ENCODE data around the gene GASK1A.
A peak's percentile ranks its signal among the peaks of the same experiment; 100 is the strongest.

The GASK1A gene

DNA sequence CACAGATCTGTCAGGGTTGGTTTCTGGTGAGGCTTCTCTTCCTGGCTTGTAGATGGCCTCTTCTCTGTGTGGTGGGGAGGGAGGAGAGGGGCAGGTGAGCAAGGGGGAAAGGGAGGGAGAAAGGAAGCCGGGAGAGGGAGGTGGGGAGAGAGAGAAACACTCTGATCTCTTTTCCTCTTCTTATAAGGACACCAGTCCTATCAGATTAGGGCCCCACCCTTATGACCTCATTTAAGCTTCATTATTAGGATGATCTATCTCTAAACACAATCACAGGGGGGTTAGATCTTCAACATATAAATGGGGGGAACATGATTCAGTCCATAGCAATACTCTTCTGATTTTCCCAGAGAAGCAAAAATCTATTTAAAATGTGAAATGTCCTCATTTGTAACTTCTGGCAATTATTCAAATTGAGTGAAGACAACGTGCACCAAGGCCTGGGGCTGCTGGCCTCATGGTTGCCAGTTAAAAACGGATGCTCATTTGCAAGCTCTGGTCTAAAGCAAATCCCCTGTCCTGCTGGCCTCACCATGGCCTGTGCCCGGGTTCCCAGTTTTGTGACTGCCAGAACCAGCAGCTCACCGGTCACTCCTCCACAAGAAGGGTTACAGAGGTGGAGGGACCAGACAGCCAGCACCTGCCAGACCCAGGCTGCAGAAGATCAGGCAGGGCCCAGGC, 118.4 kb downstream of the GASK1A start:
- Histone ChIP-seq H3K23ac (ENCODE audit: low read length in 2 of 2) (no peak overlapping the region), H3K14ac (ENCODE audit: low read length in 2 of 2) (no peak overlapping the region), H3K79me1 (replicated peaks; ENCODE audit: low read length, poor library complexity, severe bottlenecking) (peaks cover 43% of the 10 kb centered on the region), H3K27me3 (ENCODE audit: control insufficient read depth in 1 of 2, insufficient read depth in 1 of 2, low read length in 2 of 2) (no peaks in the 10 kb centered on the region), H3K4me3 (ENCODE audit: insufficient read depth in 1 of 2, low read depth in 1 of 2, low read length in 2 of 2) (no peak overlapping the region), H2BK15ac (ENCODE audit: low read depth, poor library complexity, severe bottlenecking) (no peak overlapping the region), H4K91ac (ENCODE audit: low read length) (no peak overlapping the region), H3K4me2 (ENCODE audit: low read length, poor library complexity, severe bottlenecking) (no peak overlapping the region), H3K27ac (ENCODE audit: low read length, poor library complexity, severe bottlenecking) (no peak overlapping the region), H3K18ac (ENCODE audit: low read depth in 1 of 2, low read length in 2 of 2) (no peak overlapping the region), H2BK120ac (ENCODE audit: low read depth, low read length) (no peak overlapping the region), H3K4me1 (ENCODE audit: control insufficient read depth, insufficient read depth, low read depth, low read length) (no peaks in the 10 kb centered on the region), H2BK5ac (ENCODE audit: low read depth, low read length, poor library complexity, severe bottlenecking) (no peak overlapping the region), H2AK5ac (ENCODE audit: low read length, severe bottlenecking) (no peak overlapping the region), H3K4ac (ENCODE audit: low read depth in 1 of 2, low read length in 2 of 2) (no peak overlapping the region), H3K36me3 (ENCODE audit: control insufficient read depth in 1 of 2, insufficient read depth in 2 of 2, low read depth in 1 of 2, low read length in 2 of 2) (no peaks in the 10 kb centered on the region), H4K8ac (ENCODE audit: low read length) (no peak overlapping the region), H2AFZ (ENCODE audit: low read depth, low read length) (no peak overlapping the region), H3K9ac (ENCODE audit: low read length) (no peak overlapping the region), H2BK12ac (ENCODE audit: low read length in 2 of 2) (no peak overlapping the region), H3K9me3 (ENCODE audit: control insufficient read depth, low read length) (no peaks in the 10 kb centered on the region)
- WGBS = 78% methylated on average over 4 of the region's 5 CpGs
- no peak for DNase-seq

GRCh38 chr3:43098761-43099160, 119.7 kb downstream of the GASK1A start:
- no peak overlapping the region for H3K9ac ChIP-seq (ENCODE audit: low read length)
- H3K23ac ChIP-seq (ENCODE audit: low read length in 2 of 2) = no peak overlapping the region
- no peak overlapping the region for H3K4me3 ChIP-seq (ENCODE audit: insufficient read depth in 1 of 2, low read depth in 1 of 2, low read length in 2 of 2)
- no peak overlapping the region for H2BK15ac ChIP-seq (ENCODE audit: low read depth, poor library complexity, severe bottlenecking)
- no peak overlapping the region for H3K4ac ChIP-seq (ENCODE audit: low read depth in 1 of 2, low read length in 2 of 2)
- no peak overlapping the region for H4K8ac ChIP-seq (ENCODE audit: low read length)
- H3K27me3 ChIP-seq (ENCODE audit: control insufficient read depth in 1 of 2, insufficient read depth in 1 of 2, low read length in 2 of 2) = peaks cover 0 to 3% of the 10 kb centered on the region in 2 experiments
- H3K4me1 ChIP-seq (ENCODE audit: control insufficient read depth, insufficient read depth, low read depth, low read length) = no peaks in the 10 kb centered on the region
- H2BK120ac ChIP-seq (ENCODE audit: low read depth, low read length) = no peak overlapping the region
- no peak overlapping the region for H2BK12ac ChIP-seq (ENCODE audit: low read length in 2 of 2)
- peaks cover 51% of the 10 kb centered on the region for H3K79me1 ChIP-seq (replicated peaks; ENCODE audit: low read length, poor library complexity, severe bottlenecking)
- DNase-seq = no peak
- H3K4me2 ChIP-seq (ENCODE audit: low read length, poor library complexity, severe bottlenecking) = no peak overlapping the region
- no peak overlapping the region for H3K18ac ChIP-seq (ENCODE audit: low read depth in 1 of 2, low read length in 2 of 2)
- H3K14ac ChIP-seq (ENCODE audit: low read length in 2 of 2) = no peak overlapping the region
- no peak overlapping the region for H2AFZ ChIP-seq (ENCODE audit: low read depth, low read length)
- no peak overlapping the region for H2AK5ac ChIP-seq (ENCODE audit: low read length, severe bottlenecking)
- H3K36me3 ChIP-seq (ENCODE audit: control insufficient read depth in 1 of 2, insufficient read depth in 2 of 2, low read depth in 1 of 2, low read length in 2 of 2) = no peaks in the 10 kb centered on the region
- H3K9me3 ChIP-seq (ENCODE audit: control insufficient read depth, low read length) = no peaks in the 10 kb centered on the region
- 92% methylated on average over 8 of the region's 8 CpGs for WGBS
- H2BK5ac ChIP-seq (ENCODE audit: low read depth, low read length, poor library complexity, severe bottlenecking) = no peak overlapping the region
- H4K91ac ChIP-seq (ENCODE audit: low read length) = no peak overlapping the region
- H3K27ac ChIP-seq (ENCODE audit: low read length, poor library complexity, severe bottlenecking) = no peak overlapping the region

- Histone ChIP-seq H2AK5ac (ENCODE audit: low read length, severe bottlenecking) (no peak overlapping the region), H2AFZ (ENCODE audit: low read depth, low read length) (no peak overlapping the region), H3K4me1 (ENCODE audit: control insufficient read depth, insufficient read depth, low read depth, low read length) (peaks cover 8% of the 10 kb centered on the region), H3K9me3 (ENCODE audit: control insufficient read depth, low read length) (no peaks in the 10 kb centered on the region), H2BK120ac (ENCODE audit: low read depth, low read length) (no peak overlapping the region), H3K4ac (ENCODE audit: low read depth in 1 of 2, low read length in 2 of 2) (no peak overlapping the region), H3K18ac (ENCODE audit: low read depth in 1 of 2, low read length in 2 of 2) (no peak overlapping the region), H3K27me3 (ENCODE audit: control insufficient read depth in 1 of 2, insufficient read depth in 1 of 2, low read length in 2 of 2) (peaks cover 0 to 3% of the 10 kb centered on the region in 2 experiments), H4K8ac (ENCODE audit: low read length) (no peak overlapping the region), H2BK12ac (ENCODE audit: low read length in 2 of 2) (no peak overlapping the region), H2BK5ac (ENCODE audit: low read depth, low read length, poor library complexity, severe bottlenecking) (no peak overlapping the region), H3K14ac (ENCODE audit: low read length in 2 of 2) (peak overlapping the region in 1 of 2 experiments; percentile 18), H3K79me1 (replicated peaks; ENCODE audit: low read length, poor library complexity, severe bottlenecking) (peaks cover 32% of the 10 kb centered on the region), H3K27ac (ENCODE audit: low read length, poor library complexity, severe bottlenecking) (no peak overlapping the region), H3K36me3 (ENCODE audit: control insufficient read depth in 1 of 2, insufficient read depth in 2 of 2, low read depth in 1 of 2, low read length in 2 of 2) (no peaks in the 10 kb centered on the region), H3K4me2 (ENCODE audit: low read length, poor library complexity, severe bottlenecking) (no peak overlapping the region), H2BK15ac (ENCODE audit: low read depth, poor library complexity, severe bottlenecking) (no peak overlapping the region), H3K23ac (ENCODE audit: low read length in 2 of 2) (no peak overlapping the region), H3K9ac (ENCODE audit: low read length) (no peak overlapping the region), H4K91ac (ENCODE audit: low read length) (no peak overlapping the region), H3K4me3 (ENCODE audit: insufficient read depth in 1 of 2, low read depth in 1 of 2, low read length in 2 of 2) (no peak overlapping the region)
- no peak for DNase-seq
- 80% methylated on average over 2 of the region's 2 CpGs for WGBS
These were observed 123.8 kb downstream of the GASK1A start for GRCh38 chr3:43102773-43103480.

- no peak overlapping the region for H3K23ac ChIP-seq (ENCODE audit: low read length in 2 of 2)
- H2BK12ac ChIP-seq (ENCODE audit: low read length in 2 of 2) = no peak overlapping the region
- no peak overlapping the region for H3K14ac ChIP-seq (ENCODE audit: low read length in 2 of 2)
- no peak overlapping the region for H3K9ac ChIP-seq (ENCODE audit: low read length)
- no CpG with 5 or more reads among the region's 3 CpGs for WGBS
- H3K4ac ChIP-seq (ENCODE audit: low read depth in 1 of 2, low read length in 2 of 2) = no peak overlapping the region
- no peak overlapping the region for H3K4me2 ChIP-seq (ENCODE audit: low read length, poor library complexity, severe bottlenecking)
- H2AFZ ChIP-seq (ENCODE audit: low read depth, low read length) = no peak overlapping the region
- H3K9me3 ChIP-seq (ENCODE audit: control insufficient read depth, low read length) = no peaks in the 10 kb centered on the region
- no peak overlapping the region for H3K27ac ChIP-seq (ENCODE audit: low read length, poor library complexity, severe bottlenecking)
- no peaks in the 10 kb centered on the region for H3K36me3 ChIP-seq (ENCODE audit: control insufficient read depth in 1 of 2, insufficient read depth in 2 of 2, low read depth in 1 of 2, low read length in 2 of 2)
- no peak for DNase-seq
- peaks cover 29% of the 10 kb centered on the region for H3K79me1 ChIP-seq (replicated peaks; ENCODE audit: low read length, poor library complexity, severe bottlenecking)
- H3K18ac ChIP-seq (ENCODE audit: low read depth in 1 of 2, low read length in 2 of 2) = no peak overlapping the region
- no peak overlapping the region for H2BK15ac ChIP-seq (ENCODE audit: low read depth, poor library complexity, severe bottlenecking)
- no peak overlapping the region for H2AK5ac ChIP-seq (ENCODE audit: low read length, severe bottlenecking)
- no peak overlapping the region for H4K8ac ChIP-seq (ENCODE audit: low read length)
- H3K27me3 ChIP-seq (ENCODE audit: control insufficient read depth in 1 of 2, insufficient read depth in 1 of 2, low read length in 2 of 2) = peaks cover 0 to 3% of the 10 kb centered on the region in 2 experiments
- H3K4me3 ChIP-seq (ENCODE audit: insufficient read depth in 1 of 2, low read depth in 1 of 2, low read length in 2 of 2) = no peak overlapping the region
- peaks cover 8% of the 10 kb centered on the region for H3K4me1 ChIP-seq (ENCODE audit: control insufficient read depth, insufficient read depth, low read depth, low read length)
- no peak overlapping the region for H4K91ac ChIP-seq (ENCODE audit: low read length)
- no peak overlapping the region for H2BK5ac ChIP-seq (ENCODE audit: low read depth, low read length, poor library complexity, severe bottlenecking)
- H2BK120ac ChIP-seq (ENCODE audit: low read depth, low read length) = no peak overlapping the region
These were observed 124.9 kb downstream of the GASK1A start for GRCh38 chr3:43104039-43104438.
